Kidney (tissue), 14 donors: Measurements from ENCODE around the gene DLGAP1. TPM values are rescaled to one million over a fixed set of nuclear protein-coding genes. Genes with fewer than 3 reads are reported as not detected.

Experiments
- DNase-seq, 5 donors: peaks; one replicate each; pipeline ENCODE4 v3.0.0-alpha.2; 2013 to 2020
- FAIRE-seq: peaks from 2 replicates; lab custom pipeline; 2012; peaks lifted over from hg19 to GRCh38; lab: Jason Lieb, UNC
- H3K27ac ChIP-seq, 2 donors: one replicate each; pipeline ENCODE4 v1.7.0; 2013; ENCODE audit warnings: low read depth in 2 of 2, low read length in 2 of 2, inconsistent platforms in 1 of 2
- H3K27me3 ChIP-seq: one replicate; pipeline ENCODE4 v1.7.1; 2013; ENCODE audit warnings: low read length, inconsistent platforms; ENCODE audit not compliant: control insufficient read depth, insufficient read depth
- H3K36me3 ChIP-seq, 3 donors: one replicate each; pipeline versions ENCODE4 v1.7.0 to v1.7.1; 2013; ENCODE audit warnings: low read length in 3 of 3, control low read depth in 1 of 3, inconsistent platforms in 1 of 3; ENCODE audit not compliant: insufficient read depth in 3 of 3, control insufficient read depth in 2 of 3
- H3K4me1 ChIP-seq, 3 donors: one replicate each; pipeline versions ENCODE4 v1.7.0 to v1.7.1; 2013; ENCODE audit warnings: low read length in 3 of 3, inconsistent platforms in 1 of 3, low read depth in 1 of 3; ENCODE audit not compliant: control insufficient read depth in 2 of 3, insufficient read depth in 2 of 3
- H3K4me3 ChIP-seq, 3 donors: one replicate each; pipeline versions ENCODE4 v1.7.0 to v1.8.1; 2013; ENCODE audit warnings: low read length in 3 of 3, control low read depth in 1 of 3, inconsistent platforms in 1 of 3
- H3K9ac ChIP-seq, 3 donors: one replicate each; pipeline versions ENCODE4 v1.7.0 to v1.7.1; 2013; ENCODE audit warnings: low read length in 3 of 3, control low read depth in 1 of 3, inconsistent platforms in 1 of 3
- H3K9me3 ChIP-seq, 3 donors: one replicate each; pipeline versions ENCODE4 v1.7.0 to v1.7.1; 2013; ENCODE audit warnings: low read length in 3 of 3, control low read depth in 1 of 3, inconsistent platforms in 1 of 3; ENCODE audit not compliant: control insufficient read depth in 2 of 3, insufficient read depth in 1 of 3
- CTCF ChIP-seq: IDR thresholded peaks from 3 replicates; pipeline ENCODE4 v1.5.1; 2012; ENCODE audit warnings: mild to moderate bottlenecking, moderate library complexity, borderline replicate concordance; ENCODE audit not compliant: insufficient read depth; ENCODE audit errors: extremely low read depth
- intact Hi-C: fragments of 100-400 bp; cut with DNase I; formaldehyde crosslinking; loops from one replicate; pipeline ENCODE4 v1.11.1; 2022
- polyA plus RNA-seq: library from polyadenylated mRNA; stranded (reverse); fragments of 350-450 nt; fragmentation: Illumina TruSeq; extraction: RNeasy Lipid Tissue Mini Kit (QIAGEN cat#74804); gene quantifications from one replicate; pipeline ENCODE4 v1.2.3, GENCODE V29; 2014; ENCODE audit warnings: low read depth, low replicate concordance; ENCODE audit not compliant: insufficient read depth
- total RNA-seq: library from RNA; stranded (reverse); fragmentation: NEBNext Ultra II Directional; extraction: Animal tissue kit (Norgen Biotek cat#: 25700); gene quantifications from one replicate; pipeline ENCODE4 v1.2.1, GENCODE V29; 2021
- donor health status: control.
- donor health status: control.
- donor health status: control.
- donor health status: control.
- donor health status: control.
- donor health status: DM: yes; HTN: yes; CAD: no.
- donor health status: Normal renal cell carcinoma (clear cell type).

The DLGAP1 gene
- total and polyA plus RNA-seq, 2 donors from 2014 or later = 1.2 to 32.8 TPM

GRCh38 chr18:3645384-3646156 is 809.5 kb downstream of the DLGAP1 start:
- no peak overlapping the region for H3K27ac ChIP-seq
- no peaks in the 10 kb centered on the region for H3K4me1 ChIP-seq
- DNase-seq (no peak), FAIRE-seq (no peak)
- no peak overlapping the region for H3K9ac ChIP-seq
- no peaks in the 10 kb centered on the region for H3K27me3 ChIP-seq
- no peaks in the 10 kb centered on the region for H3K9me3 ChIP-seq
- H3K36me3 ChIP-seq = no peaks in the 10 kb centered on the region
- intact Hi-C loops = no loop called here
- TF ChIP-seq CTCF = no peak
- H3K4me3 ChIP-seq = no peak overlapping the region

- Histone ChIP-seq H3K9me3 (no peaks in the 10 kb centered on the region), H3K4me3 (no peak overlapping the region), H3K9ac (no peak overlapping the region), H3K36me3 (no peaks in the 10 kb centered on the region), H3K27ac (no peak overlapping the region), H3K4me1 (no peaks in the 10 kb centered on the region), H3K27me3 (no peaks in the 10 kb centered on the region)
- DNase-seq (no peak), FAIRE-seq (no peak)
- TF ChIP-seq CTCF = no peak
- intact Hi-C loops = no loop called here
These were observed 820.7 kb downstream of the DLGAP1 start for GRCh38 chr18:3634250-3634939.

GRCh38 chr18:3631887-3632286 is 823.2 kb downstream of the DLGAP1 start:
- H3K4me1 ChIP-seq = no peaks in the 10 kb centered on the region
- H3K36me3 ChIP-seq = no peaks in the 10 kb centered on the region
- intact Hi-C loops = no loop called here

More at GRCh38 chr18:3631887-3632286, 823.2 kb downstream of the DLGAP1 start:
- Histone ChIP-seq H3K9me3 (no peaks in the 10 kb centered on the region), H3K9ac (no peak overlapping the region), H3K4me3 (no peak overlapping the region), H3K27ac (no peak overlapping the region), H3K27me3 (no peaks in the 10 kb centered on the region)
- DNase-seq (no peak), FAIRE-seq (no peak)
- no peak for TF ChIP-seq CTCF
